Stimulated activated CD4-positive, alpha-beta T cell treated with anti-CD3 and anti-CD28 coated beads, TNF-alpha, amount 100 ng/mL, for 4 hours (primary cell): ENCODE data around the gene ZNF302.

ENCODE experiments used
- DNase-seq, 3 experiments: peaks; one replicate each; pipeline ENCODE4 v3.0.0-alpha.2; 2020; ENCODE audit warnings: low read depth in 3 of 3

ZNF302 gene

GRCh38 chr19:34731964-34732363 is 54.5 kb downstream of the ZNF302 start:
- no peak for DNase-seq

- DNase-seq, result no peak
These were observed 55.2 kb downstream of the ZNF302 start for GRCh38 chr19:34732612-34733211.

GRCh38 chr19:34733266-34733745 is 55.8 kb downstream of the ZNF302 start:
- peak in 1 of 3 experiments; percentile 10 for DNase-seq

GRCh38 chr19:34733746-34734536 is 56.5 kb downstream of the ZNF302 start, which contains the start of gene ZNF181:
Gene ZNF181 (plus strand): TSS chr19:34734243. CDS start chr19:34735038, 795 bp downstream.
- DNase-seq, result peak; percentile 65 to 67 (median 67)

GRCh38 chr19:34734537-34735103 is 57.1 kb downstream of the ZNF302 start:
- no peak for DNase-seq
